HepG2 (cell line): ENCODE results near the gene LCLAT1. TPM values are rescaled to one million over a fixed set of nuclear protein-coding genes. Genes with fewer than 3 reads are reported as not detected.

ENCODE experiments used
- ATAC-seq: fragments of 200-7000 bp; cut with Tn5 transposase; 3 replicates; pipeline ENCODE4 v1.9.1; 2020; ENCODE audit warnings: mild to moderate bottlenecking, moderate library complexity
- BruUV-seq: library from RNA; stranded (reverse); fragments of 400-500 nt; replicated peaks from 2 replicates; lab custom pipeline; 2021; lab: Mats Ljungman, UMichigan
- CTCF ChIA-PET: fragments of 300-600 bp; formaldehyde crosslinking; extraction: SDS; loops from one replicate; lab custom pipeline; 2021; ENCODE audit warnings: low total read pairs, inconsistent platforms, low intra/inter-chr PET ratio; lab: Yijun Ruan, JAX
- POLR2A ChIA-PET: fragments of 350-600 bp; sonication (Branson Sonifier 250); formaldehyde crosslinking; loops from one replicate; lab custom pipeline; 2020; ENCODE audit warnings: antibody characterized with exemption, inconsistent platforms; lab: Yijun Ruan, JAX
- DNase-seq: peaks from one replicate; pipeline ENCODE4 v3.0.0-alpha.2; 2015; ENCODE audit warnings: low spot score
- FAIRE-seq: peaks from 3 replicates; lab custom pipeline; 2011; peaks lifted over from hg19 to GRCh38; lab: Jason Lieb, UNC
- H2AFZ ChIP-seq: one replicate; pipeline ENCODE4 v1.6.1; 2011; ENCODE audit warnings: low read length, inconsistent platforms
- H3K27ac ChIP-seq: fragments of 300-600 bp; 3 replicates; pipeline ENCODE4 v1.8.0; 2011; ENCODE audit warnings: mixed run types, mild to moderate bottlenecking, mixed read lengths, low read length, inconsistent platforms; ENCODE audit not compliant: insufficient read depth; ENCODE audit errors: extremely low read length
- H3K27me3 ChIP-seq, 2 experiments: fragments of 200-600 bp in 1 of 2; 2 replicates in 1 of 2; 3 replicates in 1 of 2; pipeline versions ENCODE4 v1.6.0 to v1.8.0; 2011; ENCODE audit warnings: low read length in 2 of 2, mild to moderate bottlenecking in 2 of 2, moderate library complexity in 2 of 2, inconsistent platforms in 1 of 2; ENCODE audit not compliant: insufficient read depth in 2 of 2, control insufficient read depth in 1 of 2
- H3K36me3 ChIP-seq, 2 experiments: fragments of 200-600 bp in 1 of 2; replicated peaks in 1 of 2; 2 replicates in 1 of 2; 3 replicates in 1 of 2; pipeline versions ENCODE4 v1.5.1 to v1.8.0; 2011; ENCODE audit warnings: low read length in 2 of 2, inconsistent platforms in 1 of 2; ENCODE audit not compliant: insufficient read depth in 2 of 2, control insufficient read depth in 1 of 2
- H3K4me1 ChIP-seq: 2 replicates; pipeline ENCODE4 v1.5.1; 2012; ENCODE audit warnings: low read length, inconsistent platforms; ENCODE audit not compliant: insufficient read depth
- H3K4me2 ChIP-seq: 2 replicates; pipeline ENCODE4 v1.6.0; 2011; ENCODE audit warnings: low read depth, low read length, inconsistent platforms
- H3K4me3 ChIP-seq, 3 experiments: fragments of 200-600 bp in 1 of 3; sonication (generic), shearing (Covaris generic) in 1 of 3; replicated peaks in 1 of 3; 2 replicates each; pipeline ENCODE4 v1.5.1; 2011 to 2016; ENCODE audit warnings: low read length in 3 of 3, inconsistent platforms in 2 of 3, low read depth in 2 of 3, mild to moderate bottlenecking in 2 of 3, control low read depth in 1 of 3, mixed read lengths in 1 of 3; ENCODE audit not compliant: insufficient read depth in 1 of 3
- H3K79me2 ChIP-seq: one replicate; pipeline ENCODE4 v1.6.1; 2011; ENCODE audit warnings: low read length, inconsistent platforms; ENCODE audit not compliant: insufficient read depth
- H3K9ac ChIP-seq: 2 replicates; pipeline ENCODE4 v1.6.0; 2011; ENCODE audit warnings: mild to moderate bottlenecking, low read depth, low read length, inconsistent platforms; ENCODE audit not compliant: insufficient read depth
- H3K9me3 ChIP-seq: 2 replicates; pipeline ENCODE4 v1.5.1; 2012; ENCODE audit warnings: mild to moderate bottlenecking, low read length
- H4K20me1 ChIP-seq: 2 replicates; pipeline ENCODE4 v1.6.0; 2011; ENCODE audit warnings: inconsistent platforms, mild to moderate bottlenecking, low read length, moderate library complexity; ENCODE audit not compliant: insufficient read depth
- EED ChIP-seq: sonication (generic); formaldehyde crosslinking; IDR thresholded peaks from 2 replicates; pipeline ENCODE4 v1.5.0; 2020; ENCODE audit warnings: mild to moderate bottlenecking, missing genetic modification reagents
- MYC ChIP-seq: sonication (generic); formaldehyde crosslinking; IDR thresholded peaks from 2 replicates; pipeline ENCODE4 v1.9.0; 2021; ENCODE audit warnings: missing genetic modification reagents, borderline replicate concordance
- NFYC ChIP-seq: IDR thresholded peaks from 2 replicates; pipeline ENCODE4 v1.6.1; 2016; ENCODE audit warnings: missing genetic modification reagents, missing compliant biosample characterization
- PCBP2 ChIP-seq: fragments of 200-400 bp; formaldehyde crosslinking; optimal IDR thresholded peaks from 2 replicates; pipeline ENCODE3; 2018; ENCODE audit warnings: low read length, low read depth; ENCODE audit not compliant: poor library complexity, severe bottlenecking
- ZBTB7B ChIP-seq: sonication (generic); formaldehyde crosslinking; IDR thresholded peaks from 2 replicates; pipeline ENCODE4 v1.4.0; 2020; ENCODE audit warnings: missing genetic modification reagents
- ZFX ChIP-seq: sonication (generic); formaldehyde crosslinking; IDR thresholded peaks from 2 replicates; pipeline ENCODE4 v1.4.0; 2020; ENCODE audit warnings: mild to moderate bottlenecking, low read depth, missing genetic modification reagents, moderate library complexity
- ZNF724P ChIP-seq: sonication (generic); formaldehyde crosslinking; IDR thresholded peaks from 2 replicates; pipeline ENCODE4 v1.8.0; 2022; ENCODE audit warnings: missing genetic modification reagents, borderline replicate concordance
- ZNF766 ChIP-seq: sonication (generic); formaldehyde crosslinking; IDR thresholded peaks from 2 replicates; pipeline ENCODE4 v1.5.0; 2020; ENCODE audit warnings: missing genetic modification reagents, borderline replicate concordance
- ZNF768 ChIP-seq: sonication (generic); formaldehyde crosslinking; IDR thresholded peaks from 2 replicates; pipeline ENCODE4 v1.4.0; 2020; ENCODE audit warnings: missing genetic modification reagents
- WGBS: methylation state at CpG from one replicate; pipeline ENCODE4 v1.1.6; 2017; ENCODE audit warnings: low lambda C conversion rate; 5-methylcytosine and 5-hydroxymethylcytosine counted together
- in situ Hi-C: cut with HindIII; loops from 2 replicates; pipeline ENCODE4 v1.10.0; 2017; ENCODE audit warnings: low pct_unique_long_range_greater_than_20kb; ENCODE audit not compliant: extremely low pct_ligation_motif_present
- intact Hi-C: fragments of 100-400 bp; cut with micrococcal nuclease; formaldehyde crosslinking; loops from one replicate; pipeline ENCODE4 v1.10.0; 2022; ENCODE audit not compliant: unreplicated experiment
- polyA plus RNA-seq, 8 experiments: library from polyadenylated mRNA; depleted of rRNA in 3 of 8; stranded (reverse) in 7 of 8; unstranded in 1 of 8; fragments of >200 nt; fragmentation: Illumina TruSeq in 4 of 8; extraction: Trizol in 4 of 8; gene quantifications; 2 replicates each; pipeline versions ENCODE4 v1.2.1 to v1.2.3, GENCODE V29; 2011 to 2016; ENCODE audit warnings: low read depth in 4 of 8, missing spikeins in 1 of 8, mixed read lengths in 1 of 8; ENCODE audit not compliant: insufficient read depth in 1 of 8
- total RNA-seq, 5 experiments: library from RNA; depleted of rRNA; stranded (reverse); fragments of >200 nt; fragmentation: Illumina TruSeq; extraction: Trizol; gene quantifications; 2 replicates each; pipeline ENCODE4 v1.2.3, GENCODE V29; 2016; ENCODE audit warnings: low read depth in 1 of 5
- TF ChIP-seq, protein P1 (sequence below): sonication (generic); formaldehyde crosslinking; IDR thresholded peaks from 2 replicates; pipeline ENCODE4 v1.5.1; 2020; ENCODE audit warnings: missing genetic modification reagents, mild to moderate bottlenecking, borderline replicate concordance
- TF ChIP-seq, protein P2 (sequence below): sonication (generic); formaldehyde crosslinking; IDR thresholded peaks from 2 replicates; pipeline ENCODE4 v1.5.0; 2020; ENCODE audit warnings: mild to moderate bottlenecking, missing genetic modification reagents, borderline replicate concordance
- TF ChIP-seq, protein P3 (sequence below): sonication (generic); formaldehyde crosslinking; IDR thresholded peaks from 2 replicates; pipeline ENCODE4 v1.5.1; 2020; ENCODE audit warnings: mild to moderate bottlenecking, moderate library complexity, missing genetic modification reagents
- TF ChIP-seq, protein P4 (sequence below): sonication (generic); formaldehyde crosslinking; IDR thresholded peaks from 2 replicates; pipeline ENCODE4 v1.8.1; 2023; ENCODE audit warnings: mild to moderate bottlenecking, missing genetic modification reagents
- TF ChIP-seq, protein P5 (sequence below): sonication (generic); formaldehyde crosslinking; IDR thresholded peaks from 2 replicates; pipeline ENCODE4 v1.4.0; 2020; ENCODE audit warnings: missing genetic modification reagents

LCLAT1 gene
- total and polyA plus RNA-seq, 2 of the 13 experiments (the other 11 are each of a cell fraction or from before 2014, with no cell fraction given), result 18.0 to 28.0 TPM

DNA sequence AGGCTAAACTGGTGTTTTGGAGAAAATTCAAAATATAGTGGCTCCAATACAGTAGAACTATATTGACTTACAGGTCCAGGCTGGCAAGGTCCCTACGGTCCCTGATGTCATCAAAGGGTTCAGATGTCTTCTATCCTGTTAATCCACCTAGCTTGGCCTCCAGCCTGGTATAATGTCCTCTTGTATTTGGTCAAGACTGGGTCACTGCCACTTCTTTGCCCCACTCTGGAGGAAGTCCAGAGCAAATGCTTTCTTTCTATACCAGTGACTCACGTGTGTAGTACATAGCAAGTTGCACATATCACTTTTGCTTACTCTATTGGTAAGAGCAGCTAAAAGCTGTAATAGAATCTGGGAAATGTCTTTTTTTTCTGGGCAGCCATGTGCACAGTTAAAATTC is 80.8 kb downstream of the LCLAT1 start (continued):
- TF ChIP-seq, protein P1, sequence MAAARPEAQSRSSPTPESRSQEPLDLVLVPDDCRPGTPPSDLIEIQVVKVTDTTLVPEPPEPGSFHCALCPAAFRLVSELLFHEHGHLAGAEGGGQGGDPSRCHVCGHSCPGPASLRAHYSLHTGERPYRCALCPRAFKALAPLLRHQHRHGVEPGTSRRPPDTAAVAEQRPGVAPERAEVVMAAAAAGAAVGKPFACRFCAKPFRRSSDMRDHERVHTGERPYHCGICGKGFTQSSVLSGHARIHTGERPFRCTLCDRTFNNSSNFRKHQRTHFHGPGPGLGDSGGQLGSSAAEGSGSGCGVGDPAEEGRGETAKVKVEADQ (CRISPR knock-in tag), result no peak
- TF ChIP-seq, all 625 proteins: peak for 0

DNA sequence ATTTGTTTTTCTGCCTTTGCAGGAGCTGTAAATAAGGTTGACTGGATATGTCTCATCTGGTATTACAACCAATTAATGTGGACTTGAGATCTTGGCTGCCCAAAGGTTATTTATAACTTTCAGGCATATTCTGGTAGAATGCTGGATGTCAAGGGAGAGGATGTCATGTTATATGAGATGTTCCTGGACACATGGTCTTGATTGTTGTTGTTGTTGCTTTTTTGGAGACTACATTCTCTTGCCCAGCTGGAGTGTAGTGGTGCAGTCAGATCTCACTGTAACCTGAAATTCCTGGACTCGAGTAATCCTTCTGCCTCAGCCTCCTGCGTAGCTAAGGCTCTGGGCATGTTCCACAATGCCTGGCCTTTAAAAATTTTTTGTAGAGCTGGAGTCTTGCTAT is 83.3 kb downstream of the LCLAT1 start:
- Histone ChIP-seq H3K4me3 (no peak overlapping the region), H3K79me2 (no peaks in the 10 kb centered on the region), H3K27ac (no peak overlapping the region), H3K4me2 (no peak overlapping the region), H3K27me3 (no peaks in the 10 kb centered on the region), H3K9me3 (no peaks in the 10 kb centered on the region), H3K4me1 (no peaks in the 10 kb centered on the region), H3K9ac (no peak overlapping the region), H2AFZ (no peak overlapping the region), H3K36me3 (peaks cover 5 to 27% of the 10 kb centered on the region in 2 experiments; a peak in 4 of 5 replicates), H4K20me1 (no peaks in the 10 kb centered on the region)
- ChIA-PET CTCF (no interaction called here), POLR2A (no interaction called here)
- WGBS, result 97% methylated on average over 2 of the region's 2 CpGs
- FAIRE-seq (no peak), ATAC-seq (no peak), DNase-seq (no peak)
- no TSS peak for BruUV-seq
- intact Hi-C loops (no loop called here), in situ Hi-C loops (no loop called here)
- TF ChIP-seq NFYC (CRISPR knock-in tag) (no peak), ZNF768 (CRISPR knock-in tag) (no peak), EED (CRISPR knock-in tag) (no peak), ZNF724P (CRISPR knock-in tag) (no peak), ZFX (CRISPR knock-in tag) (no peak), ZBTB7B (CRISPR knock-in tag) (no peak), MYC (CRISPR knock-in tag) (no peak), PCBP2 (no peak), ZNF766 (CRISPR knock-in tag) (no peak)
- TF ChIP-seq, protein P2, sequence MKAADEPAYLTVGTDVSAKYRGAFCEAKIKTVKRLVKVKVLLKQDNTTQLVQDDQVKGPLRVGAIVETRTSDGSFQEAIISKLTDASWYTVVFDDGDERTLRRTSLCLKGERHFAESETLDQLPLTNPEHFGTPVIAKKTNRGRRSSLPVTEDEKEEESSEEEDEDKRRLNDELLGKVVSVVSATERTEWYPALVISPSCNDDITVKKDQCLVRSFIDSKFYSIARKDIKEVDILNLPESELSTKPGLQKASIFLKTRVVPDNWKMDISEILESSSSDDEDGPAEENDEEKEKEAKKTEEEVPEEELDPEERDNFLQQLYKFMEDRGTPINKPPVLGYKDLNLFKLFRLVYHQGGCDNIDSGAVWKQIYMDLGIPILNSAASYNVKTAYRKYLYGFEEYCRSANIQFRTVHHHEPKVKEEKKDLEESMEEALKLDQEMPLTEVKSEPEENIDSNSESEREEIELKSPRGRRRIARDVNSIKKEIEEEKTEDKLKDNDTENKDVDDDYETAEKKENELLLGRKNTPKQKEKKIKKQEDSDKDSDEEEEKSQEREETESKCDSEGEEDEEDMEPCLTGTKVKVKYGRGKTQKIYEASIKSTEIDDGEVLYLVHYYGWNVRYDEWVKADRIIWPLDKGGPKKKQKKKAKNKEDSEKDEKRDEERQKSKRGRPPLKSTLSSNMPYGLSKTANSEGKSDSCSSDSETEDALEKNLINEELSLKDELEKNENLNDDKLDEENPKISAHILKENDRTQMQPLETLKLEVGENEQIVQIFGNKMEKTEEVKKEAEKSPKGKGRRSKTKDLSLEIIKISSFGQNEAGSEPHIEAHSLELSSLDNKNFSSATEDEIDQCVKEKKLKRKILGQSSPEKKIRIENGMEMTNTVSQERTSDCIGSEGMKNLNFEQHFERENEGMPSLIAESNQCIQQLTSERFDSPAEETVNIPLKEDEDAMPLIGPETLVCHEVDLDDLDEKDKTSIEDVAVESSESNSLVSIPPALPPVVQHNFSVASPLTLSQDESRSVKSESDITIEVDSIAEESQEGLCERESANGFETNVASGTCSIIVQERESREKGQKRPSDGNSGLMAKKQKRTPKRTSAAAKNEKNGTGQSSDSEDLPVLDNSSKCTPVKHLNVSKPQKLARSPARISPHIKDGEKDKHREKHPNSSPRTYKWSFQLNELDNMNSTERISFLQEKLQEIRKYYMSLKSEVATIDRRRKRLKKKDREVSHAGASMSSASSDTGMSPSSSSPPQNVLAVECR (CRISPR knock-in tag), result no peak
- TF ChIP-seq, protein P3, sequence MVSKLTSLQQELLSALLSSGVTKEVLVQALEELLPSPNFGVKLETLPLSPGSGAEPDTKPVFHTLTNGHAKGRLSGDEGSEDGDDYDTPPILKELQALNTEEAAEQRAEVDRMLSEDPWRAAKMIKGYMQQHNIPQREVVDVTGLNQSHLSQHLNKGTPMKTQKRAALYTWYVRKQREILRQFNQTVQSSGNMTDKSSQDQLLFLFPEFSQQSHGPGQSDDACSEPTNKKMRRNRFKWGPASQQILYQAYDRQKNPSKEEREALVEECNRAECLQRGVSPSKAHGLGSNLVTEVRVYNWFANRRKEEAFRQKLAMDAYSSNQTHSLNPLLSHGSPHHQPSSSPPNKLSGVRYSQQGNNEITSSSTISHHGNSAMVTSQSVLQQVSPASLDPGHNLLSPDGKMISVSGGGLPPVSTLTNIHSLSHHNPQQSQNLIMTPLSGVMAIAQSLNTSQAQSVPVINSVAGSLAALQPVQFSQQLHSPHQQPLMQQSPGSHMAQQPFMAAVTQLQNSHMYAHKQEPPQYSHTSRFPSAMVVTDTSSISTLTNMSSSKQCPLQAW (CRISPR knock-in tag), result no peak
- TF ChIP-seq, protein P4, sequence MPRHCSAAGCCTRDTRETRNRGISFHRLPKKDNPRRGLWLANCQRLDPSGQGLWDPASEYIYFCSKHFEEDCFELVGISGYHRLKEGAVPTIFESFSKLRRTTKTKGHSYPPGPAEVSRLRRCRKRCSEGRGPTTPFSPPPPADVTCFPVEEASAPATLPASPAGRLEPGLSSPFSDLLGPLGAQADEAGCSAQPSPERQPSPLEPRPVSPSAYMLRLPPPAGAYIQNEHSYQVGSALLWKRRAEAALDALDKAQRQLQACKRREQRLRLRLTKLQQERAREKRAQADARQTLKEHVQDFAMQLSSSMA (CRISPR knock-in tag), result no peak
- TF ChIP-seq, protein P5, sequence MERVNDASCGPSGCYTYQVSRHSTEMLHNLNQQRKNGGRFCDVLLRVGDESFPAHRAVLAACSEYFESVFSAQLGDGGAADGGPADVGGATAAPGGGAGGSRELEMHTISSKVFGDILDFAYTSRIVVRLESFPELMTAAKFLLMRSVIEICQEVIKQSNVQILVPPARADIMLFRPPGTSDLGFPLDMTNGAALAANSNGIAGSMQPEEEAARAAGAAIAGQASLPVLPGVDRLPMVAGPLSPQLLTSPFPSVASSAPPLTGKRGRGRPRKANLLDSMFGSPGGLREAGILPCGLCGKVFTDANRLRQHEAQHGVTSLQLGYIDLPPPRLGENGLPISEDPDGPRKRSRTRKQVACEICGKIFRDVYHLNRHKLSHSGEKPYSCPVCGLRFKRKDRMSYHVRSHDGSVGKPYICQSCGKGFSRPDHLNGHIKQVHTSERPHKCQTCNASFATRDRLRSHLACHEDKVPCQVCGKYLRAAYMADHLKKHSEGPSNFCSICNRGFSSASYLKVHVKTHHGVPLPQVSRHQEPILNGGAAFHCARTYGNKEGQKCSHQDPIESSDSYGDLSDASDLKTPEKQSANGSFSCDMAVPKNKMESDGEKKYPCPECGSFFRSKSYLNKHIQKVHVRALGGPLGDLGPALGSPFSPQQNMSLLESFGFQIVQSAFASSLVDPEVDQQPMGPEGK (CRISPR knock-in tag), result no peak
